Ovary (tissue), 9 donors: ENCODE results near the gene CD2BP2. TPM values are rescaled to one million over a fixed set of nuclear protein-coding genes. Genes with fewer than 3 reads are reported as not detected.
"Not testable (repeated sequence)": the region's sequence is repeated elsewhere in the genome, so short reads cannot be mapped to it uniquely, and the experiment has no call there.

ENCODE experiments used
- DNase-seq, 5 donors: peaks; one replicate each; pipeline ENCODE4 v3.0.0-alpha.2; 2019 to 2020
- H3K27ac ChIP-seq, 2 donors: fragments of 200-600 bp; one replicate each; pipeline versions ENCODE4 v1.5.1 to v1.8.0; 2019 to 2022
- H3K27me3 ChIP-seq: fragments of 200-600 bp; one replicate; pipeline ENCODE4 v1.8.0; 2022
- H3K36me3 ChIP-seq: fragments of 200-600 bp; sonication (generic); one replicate; pipeline ENCODE4 v1.5.1; 2019
- H3K4me1 ChIP-seq: one replicate; pipeline ENCODE4 v1.8.1; 2013; ENCODE audit warnings: mild to moderate bottlenecking, moderate library complexity; ENCODE audit not compliant: insufficient read depth
- H3K4me3 ChIP-seq: fragments of 200-600 bp; sonication (generic); one replicate; pipeline ENCODE4 v1.5.1; 2017
- H3K9me3 ChIP-seq, 2 donors: fragments of 200-600 bp in 1 of 2; sonication (generic) in 1 of 2; one replicate each; pipeline versions ENCODE4 v1.5.1 to v1.8.1; 2013 to 2019; ENCODE audit warnings: mild to moderate bottlenecking in 1 of 2, moderate library complexity in 1 of 2
- CTCF ChIP-seq, 3 donors: fragments of 450-650 bp in 2 of 3; fragments of 200-600 bp in 1 of 3; IDR thresholded peaks; one replicate each; pipeline versions ENCODE4 v1.5.1 to v1.8.0; 2016 to 2022; ENCODE audit warnings: antibody characterized with exemption in 3 of 3, mild to moderate bottlenecking in 1 of 3
- EP300 ChIP-seq: sonication (generic); formaldehyde crosslinking; IDR thresholded peaks from one replicate; pipeline ENCODE4 v1.6.1; 2017; ENCODE audit warnings: antibody characterized with exemption
- POLR2A ChIP-seq: fragments of 450-650 bp; IDR thresholded peaks from one replicate; pipeline ENCODE4 v1.6.1; 2017; ENCODE audit warnings: antibody characterized with exemption, mild to moderate bottlenecking, moderate library complexity
- WGBS, 3 donors: extraction: QIAGEN DNeasy Blood & Tissue Kit in 1 of 3; methylation state at CpG; one replicate each; pipeline versions ENCODE4 v1.1.5 to v1.1.7; 2013 to 2017; 5-methylcytosine and 5-hydroxymethylcytosine counted together
- intact Hi-C, 4 donors: fragments of 100-400 bp; cut with DNase I; formaldehyde crosslinking; loops; one replicate each; pipeline versions ENCODE4 v1.11.0 to v1.15.1; 2022 to 2023
- polyA plus RNA-seq, 2 donors: library from polyadenylated mRNA; stranded (reverse); fragments of 200-250 nt in 1 of 2; fragments of 350-450 nt in 1 of 2; fragmentation: Illumina TruSeq in 1 of 2; extraction: RNeasy Lipid Tissue Mini Kit (QIAGEN cat#74804) in 1 of 2; gene quantifications; one replicate each; pipeline ENCODE4 v1.2.3, GENCODE V29; 2013 to 2014
- total RNA-seq, 7 donors: library from RNA; depleted of rRNA in 2 of 7; stranded (reverse); fragments of >200 nt in 2 of 7; fragmentation: NEBNext Ultra II Directional in 3 of 7; extraction: Animal tissue kit (Norgen Biotek cat#: 25700) in 3 of 7; gene quantifications; one replicate each; pipeline versions ENCODE4 v1.1.0 to v1.2.4, GENCODE V29; 2016 to 2023
- donor health status: DM: no; HTN: no; CAD: no; lungs with moderate emphysema.
- donor health status: DM: no; HTN: no; CAD: no.
- donor health status: Bipolar disorder and iron deficiency.
- donor health status: DM: yes; HTN: yes; CAD: no.
- donor health status: DM: no; HTN: no; CAD: no.
- donor health status: DM: yes; HTN: yes; CAD: no.

CD2BP2 gene
- total and polyA plus RNA-seq, 9 donors = 29.2 to 81.7 (median 64.7) TPM

GRCh38 chr16:30349675-30350074 lies 5.4 kb downstream of the CD2BP2 start:
- no peaks in the 10 kb centered on the region for H3K36me3 ChIP-seq
- 79 to 83% (median 79%) methylated on average over 3 of the region's 3 CpGs for WGBS, 3 donors
- intact Hi-C loops = no loop called here
- H3K9me3 ChIP-seq = no peaks in the 10 kb centered on the region
- TF ChIP-seq EP300 (no peak), POLR2A (no peak), CTCF (IDR thresholded peaks at IDR 0.05) (no peak)
- peak in 1 of 5 donors; percentile 24 for DNase-seq
- no peaks in the 10 kb centered on the region for H3K27me3 ChIP-seq
- no peak overlapping the region for H3K4me3 ChIP-seq
- H3K27ac ChIP-seq = no peak overlapping the region
- peaks cover 16% of the 10 kb centered on the region for H3K4me1 ChIP-seq

- intact Hi-C loops = no loop called here
- 88 to 91% (median 89%) methylated on average over 7 of the region's 7 CpGs for WGBS, 3 donors
- no peak for DNase-seq
Observed at GRCh38 chr16:30348929-30349328, 6.2 kb downstream of the CD2BP2 start.

GRCh38 chr16:30348113-30348512 lies 7.0 kb downstream of the CD2BP2 start:
- 91 to 94% (median 92%) methylated on average over 8 of the region's 8 CpGs for WGBS, 3 donors
- H3K27ac ChIP-seq = no peak overlapping the region
- peaks cover 13% of the 10 kb centered on the region for H3K4me1 ChIP-seq
- no peak overlapping the region for H3K4me3 ChIP-seq
- H3K9me3 ChIP-seq = no peaks in the 10 kb centered on the region
- no peaks in the 10 kb centered on the region for H3K36me3 ChIP-seq
- H3K27me3 ChIP-seq = no peaks in the 10 kb centered on the region
- intact Hi-C loops = no loop called here
- TF ChIP-seq POLR2A (no peak), EP300 (no peak), CTCF (IDR thresholded peaks at IDR 0.05) (no peak)
- DNase-seq = no peak

More at GRCh38 chr16:30348929-30349328, 6.2 kb downstream of the CD2BP2 start:
- no peak overlapping the region for H3K27ac ChIP-seq
- TF ChIP-seq POLR2A (no peak), EP300 (no peak), CTCF (IDR thresholded peaks at IDR 0.05) (no peak)
- H3K4me3 ChIP-seq = no peak overlapping the region
- H3K27me3 ChIP-seq = no peaks in the 10 kb centered on the region
- no peaks in the 10 kb centered on the region for H3K9me3 ChIP-seq
- H3K36me3 ChIP-seq = no peaks in the 10 kb centered on the region
- H3K4me1 ChIP-seq = peaks cover 13% of the 10 kb centered on the region

GRCh38 chr16:30346286-30346685 lies 8.8 kb downstream of the CD2BP2 start:
- Histone ChIP-seq H3K9me3 (no peaks in the 10 kb centered on the region), H3K36me3 (no peaks in the 10 kb centered on the region), H3K27me3 (no peaks in the 10 kb centered on the region), H3K4me3 (no peak overlapping the region), H3K4me1 (no peaks in the 10 kb centered on the region), H3K27ac (no peak overlapping the region)
- DNase-seq = no peak
- intact Hi-C loops = no loop called here
- WGBS, 3 donors = 86 to 97% (median 90%) methylated on average over 3 of the region's 3 CpGs
- TF ChIP-seq CTCF (IDR thresholded peaks at IDR 0.05) (no peak), EP300 (no peak), POLR2A (no peak)

GRCh38 chr16:30343491-30343820 lies 11.7 kb downstream of the CD2BP2 start:
- H3K27ac ChIP-seq, intact Hi-C loops, H3K27me3 ChIP-seq, H3K4me1 ChIP-seq, DNase-seq, H3K36me3 ChIP-seq, H3K9me3 ChIP-seq, H3K4me3 ChIP-seq: not testable (repeated sequence)
- WGBS, 3 donors = 95 to 96% (median 95%) methylated on average over 11 of the region's 11 CpGs
